PFSK-1 (cell line): ENCODE measurements around the gene DHFR.

ENCODE experiments used
- POLR2AphosphoS5 ChIP-seq: IDR thresholded peaks from 2 replicates; pipeline ENCODE4 v1.6.1; 2012; ENCODE audit warnings: low read depth, mild to moderate bottlenecking, control low read depth, low read length, moderate library complexity
- REST ChIP-seq, 2 experiments: IDR thresholded peaks; 2 replicates each; pipeline versions ENCODE4 v1.6.1 to v1.8.0; 2011 to 2012; ENCODE audit warnings: low read depth in 2 of 2, low read length in 2 of 2, control low read depth in 1 of 2, inconsistent platforms in 1 of 2, mild to moderate bottlenecking in 1 of 2, moderate library complexity in 1 of 2; ENCODE audit not compliant: insufficient read depth in 1 of 2
- TAF1 ChIP-seq: IDR thresholded peaks from 2 replicates; pipeline ENCODE4 v1.6.1; 2012; ENCODE audit warnings: low read length, control low read depth, borderline replicate concordance; ENCODE audit not compliant: insufficient read depth

- TF ChIP-seq POLR2AphosphoS5 (no peak), TAF1 (no peak), REST (IDR thresholded peaks at IDR 0.05; ENCODE audit: insufficient read depth in 1 of 2, low read depth in 2 of 2, low read length in 2 of 2) (no peak)
These were observed 7.3 kb upstream of the DHFR start for GRCh38 chr5:80662108-80662507.
